ENCODE measurements around the gene TCERG1L.

- no peak for TF ChIP-seq EP300 (IDR thresholded peaks at IDR 0.05)
- TF ChIP-seq, protein P1, sequence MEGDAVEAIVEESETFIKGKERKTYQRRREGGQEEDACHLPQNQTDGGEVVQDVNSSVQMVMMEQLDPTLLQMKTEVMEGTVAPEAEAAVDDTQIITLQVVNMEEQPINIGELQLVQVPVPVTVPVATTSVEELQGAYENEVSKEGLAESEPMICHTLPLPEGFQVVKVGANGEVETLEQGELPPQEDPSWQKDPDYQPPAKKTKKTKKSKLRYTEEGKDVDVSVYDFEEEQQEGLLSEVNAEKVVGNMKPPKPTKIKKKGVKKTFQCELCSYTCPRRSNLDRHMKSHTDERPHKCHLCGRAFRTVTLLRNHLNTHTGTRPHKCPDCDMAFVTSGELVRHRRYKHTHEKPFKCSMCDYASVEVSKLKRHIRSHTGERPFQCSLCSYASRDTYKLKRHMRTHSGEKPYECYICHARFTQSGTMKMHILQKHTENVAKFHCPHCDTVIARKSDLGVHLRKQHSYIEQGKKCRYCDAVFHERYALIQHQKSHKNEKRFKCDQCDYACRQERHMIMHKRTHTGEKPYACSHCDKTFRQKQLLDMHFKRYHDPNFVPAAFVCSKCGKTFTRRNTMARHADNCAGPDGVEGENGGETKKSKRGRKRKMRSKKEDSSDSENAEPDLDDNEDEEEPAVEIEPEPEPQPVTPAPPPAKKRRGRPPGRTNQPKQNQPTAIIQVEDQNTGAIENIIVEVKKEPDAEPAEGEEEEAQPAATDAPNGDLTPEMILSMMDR (IDR thresholded peaks at IDR 0.05) = no peak
- TF ChIP-seq POLR2A (IDR thresholded peaks at IDR 0.05) = no peak
Observed at GRCh38 chr10:131196176-131196885, 115.2 kb downstream of the TCERG1L start.

All from tibial nerve (tissue), 4 donors.